K562 (cell line): ENCODE data around the gene CTRB2. TPM values are rescaled to one million over a fixed set of nuclear protein-coding genes. Genes with fewer than 3 reads are reported as not detected.
A peak's percentile ranks its signal among the peaks of the same experiment; 100 is the strongest.

Experiments
- SMARCE1 ChIP-seq: fragments of 450-650 bp; IDR thresholded peaks from 2 replicates; pipeline ENCODE4 v1.7.1; 2016; ENCODE audit warnings: mild to moderate bottlenecking
- SPI1 ChIP-seq: IDR thresholded peaks from 2 replicates; pipeline ENCODE4 v1.6.1; 2011; ENCODE audit warnings: low read depth, low read length, control low read depth, borderline replicate concordance
- WHSC1 ChIP-seq: IDR thresholded peaks from one replicate; pipeline ENCODE4 v1.6.1; 2012; ENCODE audit warnings: low read length, control low read depth, inconsistent platforms
- ZNF668 ChIP-seq: fragments of 250-450 bp; sonication (Bioruptor Pico); IDR thresholded peaks from 2 replicates; pipeline ENCODE4 v1.8.0; 2022; ENCODE audit warnings: mild to moderate bottlenecking, inconsistent platforms
- polyA plus RNA-seq, 8 experiments: library from polyadenylated mRNA; depleted of rRNA in 4 of 8; stranded (reverse) in 5 of 8; unstranded in 3 of 8; fragments of >200 nt; fragmentation: Nextera tagmentation in 2 of 8; fragmentation: Illumina TruSeq in 1 of 8; extraction: Ambion mirVana in 2 of 8; extraction: Trizol in 1 of 8; gene quantifications; 2 replicates each; pipeline versions ENCODE4 v1.2.1 to v1.2.3, GENCODE V29; 2011 to 2014; ENCODE audit warnings: inconsistent platforms in 1 of 8, missing spikeins in 1 of 8
- total RNA-seq, 7 experiments: library from RNA; depleted of rRNA in 6 of 7; stranded (reverse); fragments of >200 nt in 6 of 7; fragmentation: Illumina TruSeq in 2 of 7; extraction: Trizol in 2 of 7; gene quantifications; 2 replicates each; pipeline versions ENCODE4 v1.2.1 to v1.2.3, GENCODE V29; 2011 to 2021; ENCODE audit warnings: low replicate concordance in 1 of 7
- TF ChIP-seq, protein P1 (sequence below): fragments of 450-650 bp; IDR thresholded peaks from 2 replicates; pipeline ENCODE4 v1.6.1; 2016; ENCODE audit warnings: mild to moderate bottlenecking, moderate library complexity

CTRB2 gene
- total and polyA plus RNA-seq, 9 of the 15 experiments (the other 6 are each of a cell fraction or from before 2014, with no cell fraction given), result 5.1 TPM; not detected in 8

GRCh38 chr16:75181630-75182029, 25.3 kb downstream of the CTRB2 start (continued):
- no peak for TF ChIP-seq ZNF668 (CRISPR knock-in tag)
- TF ChIP-seq SPI1, result peak; percentile 85
- no peak for TF ChIP-seq SMARCE1
- TF ChIP-seq WHSC1, result no peak
- TF ChIP-seq, protein P1, sequence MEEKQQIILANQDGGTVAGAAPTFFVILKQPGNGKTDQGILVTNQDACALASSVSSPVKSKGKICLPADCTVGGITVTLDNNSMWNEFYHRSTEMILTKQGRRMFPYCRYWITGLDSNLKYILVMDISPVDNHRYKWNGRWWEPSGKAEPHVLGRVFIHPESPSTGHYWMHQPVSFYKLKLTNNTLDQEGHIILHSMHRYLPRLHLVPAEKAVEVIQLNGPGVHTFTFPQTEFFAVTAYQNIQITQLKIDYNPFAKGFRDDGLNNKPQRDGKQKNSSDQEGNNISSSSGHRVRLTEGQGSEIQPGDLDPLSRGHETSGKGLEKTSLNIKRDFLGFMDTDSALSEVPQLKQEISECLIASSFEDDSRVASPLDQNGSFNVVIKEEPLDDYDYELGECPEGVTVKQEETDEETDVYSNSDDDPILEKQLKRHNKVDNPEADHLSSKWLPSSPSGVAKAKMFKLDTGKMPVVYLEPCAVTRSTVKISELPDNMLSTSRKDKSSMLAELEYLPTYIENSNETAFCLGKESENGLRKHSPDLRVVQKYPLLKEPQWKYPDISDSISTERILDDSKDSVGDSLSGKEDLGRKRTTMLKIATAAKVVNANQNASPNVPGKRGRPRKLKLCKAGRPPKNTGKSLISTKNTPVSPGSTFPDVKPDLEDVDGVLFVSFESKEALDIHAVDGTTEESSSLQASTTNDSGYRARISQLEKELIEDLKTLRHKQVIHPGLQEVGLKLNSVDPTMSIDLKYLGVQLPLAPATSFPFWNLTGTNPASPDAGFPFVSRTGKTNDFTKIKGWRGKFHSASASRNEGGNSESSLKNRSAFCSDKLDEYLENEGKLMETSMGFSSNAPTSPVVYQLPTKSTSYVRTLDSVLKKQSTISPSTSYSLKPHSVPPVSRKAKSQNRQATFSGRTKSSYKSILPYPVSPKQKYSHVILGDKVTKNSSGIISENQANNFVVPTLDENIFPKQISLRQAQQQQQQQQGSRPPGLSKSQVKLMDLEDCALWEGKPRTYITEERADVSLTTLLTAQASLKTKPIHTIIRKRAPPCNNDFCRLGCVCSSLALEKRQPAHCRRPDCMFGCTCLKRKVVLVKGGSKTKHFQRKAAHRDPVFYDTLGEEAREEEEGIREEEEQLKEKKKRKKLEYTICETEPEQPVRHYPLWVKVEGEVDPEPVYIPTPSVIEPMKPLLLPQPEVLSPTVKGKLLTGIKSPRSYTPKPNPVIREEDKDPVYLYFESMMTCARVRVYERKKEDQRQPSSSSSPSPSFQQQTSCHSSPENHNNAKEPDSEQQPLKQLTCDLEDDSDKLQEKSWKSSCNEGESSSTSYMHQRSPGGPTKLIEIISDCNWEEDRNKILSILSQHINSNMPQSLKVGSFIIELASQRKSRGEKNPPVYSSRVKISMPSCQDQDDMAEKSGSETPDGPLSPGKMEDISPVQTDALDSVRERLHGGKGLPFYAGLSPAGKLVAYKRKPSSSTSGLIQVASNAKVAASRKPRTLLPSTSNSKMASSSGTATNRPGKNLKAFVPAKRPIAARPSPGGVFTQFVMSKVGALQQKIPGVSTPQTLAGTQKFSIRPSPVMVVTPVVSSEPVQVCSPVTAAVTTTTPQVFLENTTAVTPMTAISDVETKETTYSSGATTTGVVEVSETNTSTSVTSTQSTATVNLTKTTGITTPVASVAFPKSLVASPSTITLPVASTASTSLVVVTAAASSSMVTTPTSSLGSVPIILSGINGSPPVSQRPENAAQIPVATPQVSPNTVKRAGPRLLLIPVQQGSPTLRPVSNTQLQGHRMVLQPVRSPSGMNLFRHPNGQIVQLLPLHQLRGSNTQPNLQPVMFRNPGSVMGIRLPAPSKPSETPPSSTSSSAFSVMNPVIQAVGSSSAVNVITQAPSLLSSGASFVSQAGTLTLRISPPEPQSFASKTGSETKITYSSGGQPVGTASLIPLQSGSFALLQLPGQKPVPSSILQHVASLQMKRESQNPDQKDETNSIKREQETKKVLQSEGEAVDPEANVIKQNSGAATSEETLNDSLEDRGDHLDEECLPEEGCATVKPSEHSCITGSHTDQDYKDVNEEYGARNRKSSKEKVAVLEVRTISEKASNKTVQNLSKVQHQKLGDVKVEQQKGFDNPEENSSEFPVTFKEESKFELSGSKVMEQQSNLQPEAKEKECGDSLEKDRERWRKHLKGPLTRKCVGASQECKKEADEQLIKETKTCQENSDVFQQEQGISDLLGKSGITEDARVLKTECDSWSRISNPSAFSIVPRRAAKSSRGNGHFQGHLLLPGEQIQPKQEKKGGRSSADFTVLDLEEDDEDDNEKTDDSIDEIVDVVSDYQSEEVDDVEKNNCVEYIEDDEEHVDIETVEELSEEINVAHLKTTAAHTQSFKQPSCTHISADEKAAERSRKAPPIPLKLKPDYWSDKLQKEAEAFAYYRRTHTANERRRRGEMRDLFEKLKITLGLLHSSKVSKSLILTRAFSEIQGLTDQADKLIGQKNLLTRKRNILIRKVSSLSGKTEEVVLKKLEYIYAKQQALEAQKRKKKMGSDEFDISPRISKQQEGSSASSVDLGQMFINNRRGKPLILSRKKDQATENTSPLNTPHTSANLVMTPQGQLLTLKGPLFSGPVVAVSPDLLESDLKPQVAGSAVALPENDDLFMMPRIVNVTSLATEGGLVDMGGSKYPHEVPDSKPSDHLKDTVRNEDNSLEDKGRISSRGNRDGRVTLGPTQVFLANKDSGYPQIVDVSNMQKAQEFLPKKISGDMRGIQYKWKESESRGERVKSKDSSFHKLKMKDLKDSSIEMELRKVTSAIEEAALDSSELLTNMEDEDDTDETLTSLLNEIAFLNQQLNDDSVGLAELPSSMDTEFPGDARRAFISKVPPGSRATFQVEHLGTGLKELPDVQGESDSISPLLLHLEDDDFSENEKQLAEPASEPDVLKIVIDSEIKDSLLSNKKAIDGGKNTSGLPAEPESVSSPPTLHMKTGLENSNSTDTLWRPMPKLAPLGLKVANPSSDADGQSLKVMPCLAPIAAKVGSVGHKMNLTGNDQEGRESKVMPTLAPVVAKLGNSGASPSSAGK, result peak; percentile 67
